Measurements from ENCODE around the gene FAM174C.

DNA sequence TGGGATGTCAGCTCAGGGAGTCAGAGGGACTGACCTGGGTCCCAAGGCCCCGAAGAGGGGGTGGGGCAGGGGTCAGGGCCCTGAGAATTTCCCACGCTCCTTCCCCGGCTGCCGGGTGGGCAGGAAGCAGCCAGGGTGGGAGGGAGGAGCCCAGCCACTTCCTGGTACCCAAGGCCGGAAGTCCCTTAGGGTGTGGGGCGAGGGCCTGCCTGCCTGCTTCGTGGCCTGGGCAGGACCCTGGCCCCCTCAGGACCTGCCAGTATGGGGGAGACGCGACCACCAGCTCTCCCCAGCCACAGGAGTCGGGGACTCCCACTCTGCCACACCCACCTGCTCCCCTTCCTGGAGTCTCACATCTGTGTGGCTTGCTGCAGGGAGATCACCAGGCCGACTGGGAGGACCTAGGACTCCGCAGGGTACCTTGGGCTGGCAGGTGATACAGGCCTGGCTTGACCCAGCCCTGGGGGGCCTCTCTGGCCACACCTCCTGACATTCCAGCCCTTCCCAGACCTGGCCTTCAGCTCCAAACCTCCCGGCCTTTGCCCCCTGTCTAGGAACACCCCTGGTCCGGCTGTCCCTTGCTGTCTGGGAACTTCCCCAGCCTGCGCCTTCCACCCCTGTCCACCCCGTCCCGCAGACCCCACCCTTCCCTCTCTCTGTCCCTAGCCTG is 16.0 kb upstream of the FAM174C start:
- TF ChIP-seq, protein P1, sequence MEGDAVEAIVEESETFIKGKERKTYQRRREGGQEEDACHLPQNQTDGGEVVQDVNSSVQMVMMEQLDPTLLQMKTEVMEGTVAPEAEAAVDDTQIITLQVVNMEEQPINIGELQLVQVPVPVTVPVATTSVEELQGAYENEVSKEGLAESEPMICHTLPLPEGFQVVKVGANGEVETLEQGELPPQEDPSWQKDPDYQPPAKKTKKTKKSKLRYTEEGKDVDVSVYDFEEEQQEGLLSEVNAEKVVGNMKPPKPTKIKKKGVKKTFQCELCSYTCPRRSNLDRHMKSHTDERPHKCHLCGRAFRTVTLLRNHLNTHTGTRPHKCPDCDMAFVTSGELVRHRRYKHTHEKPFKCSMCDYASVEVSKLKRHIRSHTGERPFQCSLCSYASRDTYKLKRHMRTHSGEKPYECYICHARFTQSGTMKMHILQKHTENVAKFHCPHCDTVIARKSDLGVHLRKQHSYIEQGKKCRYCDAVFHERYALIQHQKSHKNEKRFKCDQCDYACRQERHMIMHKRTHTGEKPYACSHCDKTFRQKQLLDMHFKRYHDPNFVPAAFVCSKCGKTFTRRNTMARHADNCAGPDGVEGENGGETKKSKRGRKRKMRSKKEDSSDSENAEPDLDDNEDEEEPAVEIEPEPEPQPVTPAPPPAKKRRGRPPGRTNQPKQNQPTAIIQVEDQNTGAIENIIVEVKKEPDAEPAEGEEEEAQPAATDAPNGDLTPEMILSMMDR (IDR thresholded peaks at IDR 0.05 in 2 of 3, conservative IDR thresholded peaks at IDR 0.05 in 1 of 3; ENCODE audit: borderline replicate concordance in 1 of 3, insufficient read depth in 1 of 3, low read depth in 2 of 3, low read length in 2 of 3): no peak
- TF ChIP-seq EZH2phosphoT487 (IDR thresholded peaks at IDR 0.05; ENCODE audit: borderline replicate concordance): no peak
- TF ChIP-seq, protein P2, sequence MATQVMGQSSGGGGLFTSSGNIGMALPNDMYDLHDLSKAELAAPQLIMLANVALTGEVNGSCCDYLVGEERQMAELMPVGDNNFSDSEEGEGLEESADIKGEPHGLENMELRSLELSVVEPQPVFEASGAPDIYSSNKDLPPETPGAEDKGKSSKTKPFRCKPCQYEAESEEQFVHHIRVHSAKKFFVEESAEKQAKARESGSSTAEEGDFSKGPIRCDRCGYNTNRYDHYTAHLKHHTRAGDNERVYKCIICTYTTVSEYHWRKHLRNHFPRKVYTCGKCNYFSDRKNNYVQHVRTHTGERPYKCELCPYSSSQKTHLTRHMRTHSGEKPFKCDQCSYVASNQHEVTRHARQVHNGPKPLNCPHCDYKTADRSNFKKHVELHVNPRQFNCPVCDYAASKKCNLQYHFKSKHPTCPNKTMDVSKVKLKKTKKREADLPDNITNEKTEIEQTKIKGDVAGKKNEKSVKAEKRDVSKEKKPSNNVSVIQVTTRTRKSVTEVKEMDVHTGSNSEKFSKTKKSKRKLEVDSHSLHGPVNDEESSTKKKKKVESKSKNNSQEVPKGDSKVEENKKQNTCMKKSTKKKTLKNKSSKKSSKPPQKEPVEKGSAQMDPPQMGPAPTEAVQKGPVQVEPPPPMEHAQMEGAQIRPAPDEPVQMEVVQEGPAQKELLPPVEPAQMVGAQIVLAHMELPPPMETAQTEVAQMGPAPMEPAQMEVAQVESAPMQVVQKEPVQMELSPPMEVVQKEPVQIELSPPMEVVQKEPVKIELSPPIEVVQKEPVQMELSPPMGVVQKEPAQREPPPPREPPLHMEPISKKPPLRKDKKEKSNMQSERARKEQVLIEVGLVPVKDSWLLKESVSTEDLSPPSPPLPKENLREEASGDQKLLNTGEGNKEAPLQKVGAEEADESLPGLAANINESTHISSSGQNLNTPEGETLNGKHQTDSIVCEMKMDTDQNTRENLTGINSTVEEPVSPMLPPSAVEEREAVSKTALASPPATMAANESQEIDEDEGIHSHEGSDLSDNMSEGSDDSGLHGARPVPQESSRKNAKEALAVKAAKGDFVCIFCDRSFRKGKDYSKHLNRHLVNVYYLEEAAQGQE (IDR thresholded peaks at IDR 0.05; ENCODE audit: low read depth): no peak
- TF ChIP-seq, protein P3, sequence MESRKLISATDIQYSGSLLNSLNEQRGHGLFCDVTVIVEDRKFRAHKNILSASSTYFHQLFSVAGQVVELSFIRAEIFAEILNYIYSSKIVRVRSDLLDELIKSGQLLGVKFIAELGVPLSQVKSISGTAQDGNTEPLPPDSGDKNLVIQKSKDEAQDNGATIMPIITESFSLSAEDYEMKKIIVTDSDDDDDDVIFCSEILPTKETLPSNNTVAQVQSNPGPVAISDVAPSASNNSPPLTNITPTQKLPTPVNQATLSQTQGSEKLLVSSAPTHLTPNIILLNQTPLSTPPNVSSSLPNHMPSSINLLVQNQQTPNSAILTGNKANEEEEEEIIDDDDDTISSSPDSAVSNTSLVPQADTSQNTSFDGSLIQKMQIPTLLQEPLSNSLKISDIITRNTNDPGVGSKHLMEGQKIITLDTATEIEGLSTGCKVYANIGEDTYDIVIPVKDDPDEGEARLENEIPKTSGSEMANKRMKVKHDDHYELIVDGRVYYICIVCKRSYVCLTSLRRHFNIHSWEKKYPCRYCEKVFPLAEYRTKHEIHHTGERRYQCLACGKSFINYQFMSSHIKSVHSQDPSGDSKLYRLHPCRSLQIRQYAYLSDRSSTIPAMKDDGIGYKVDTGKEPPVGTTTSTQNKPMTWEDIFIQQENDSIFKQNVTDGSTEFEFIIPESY (IDR thresholded peaks at IDR 0.05; ENCODE audit: extremely low read depth, insufficient replicate concordance, low read length): peak; percentile 51
- no peak for TF ChIP-seq ELF1 (IDR thresholded peaks at IDR 0.05; ENCODE audit: borderline replicate concordance, low read depth)
- TF ChIP-seq YY1 (IDR thresholded peaks at IDR 0.05; ENCODE audit: extremely low read depth, insufficient replicate concordance, low read depth, low read length): no peak
- peak; percentile 43; the same call in 1 of the 2 replicates for TF ChIP-seq ZFX (IDR thresholded peaks at IDR 0.05)
- TF ChIP-seq EGR1 (IDR thresholded peaks at IDR 0.05; ENCODE audit: low read depth): no peak
- peak; percentile 94 for TF ChIP-seq POLR2AphosphoS5 (IDR thresholded peaks at IDR 0.05; ENCODE audit: low read depth, low read length)
- TF ChIP-seq, protein P4, sequence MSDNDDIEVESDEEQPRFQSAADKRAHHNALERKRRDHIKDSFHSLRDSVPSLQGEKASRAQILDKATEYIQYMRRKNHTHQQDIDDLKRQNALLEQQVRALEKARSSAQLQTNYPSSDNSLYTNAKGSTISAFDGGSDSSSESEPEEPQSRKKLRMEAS (IDR thresholded peaks at IDR 0.05): no peak
- TF ChIP-seq POLR2A (IDR thresholded peaks at IDR 0.05; ENCODE audit: borderline replicate concordance, extremely low read depth, insufficient read depth, insufficient read length): no peak
